MM.1S (cell line): ENCODE results near the gene TKFC.

Source experiments
- EZH2phosphoT487 ChIP-seq: fragments of 300-600 bp; sonication (generic); IDR thresholded peaks from 2 replicates; pipeline ENCODE4 v1.6.1; 2018; ENCODE audit warnings: antibody characterized with exemption, low read length
- TF ChIP-seq, protein P1 (sequence below): fragments of 300-600 bp; sonication (generic); IDR thresholded peaks from 2 replicates; pipeline ENCODE4 v1.5.1; 2016; ENCODE audit warnings: antibody characterized with exemption, low read length, mixed read lengths

DNA sequence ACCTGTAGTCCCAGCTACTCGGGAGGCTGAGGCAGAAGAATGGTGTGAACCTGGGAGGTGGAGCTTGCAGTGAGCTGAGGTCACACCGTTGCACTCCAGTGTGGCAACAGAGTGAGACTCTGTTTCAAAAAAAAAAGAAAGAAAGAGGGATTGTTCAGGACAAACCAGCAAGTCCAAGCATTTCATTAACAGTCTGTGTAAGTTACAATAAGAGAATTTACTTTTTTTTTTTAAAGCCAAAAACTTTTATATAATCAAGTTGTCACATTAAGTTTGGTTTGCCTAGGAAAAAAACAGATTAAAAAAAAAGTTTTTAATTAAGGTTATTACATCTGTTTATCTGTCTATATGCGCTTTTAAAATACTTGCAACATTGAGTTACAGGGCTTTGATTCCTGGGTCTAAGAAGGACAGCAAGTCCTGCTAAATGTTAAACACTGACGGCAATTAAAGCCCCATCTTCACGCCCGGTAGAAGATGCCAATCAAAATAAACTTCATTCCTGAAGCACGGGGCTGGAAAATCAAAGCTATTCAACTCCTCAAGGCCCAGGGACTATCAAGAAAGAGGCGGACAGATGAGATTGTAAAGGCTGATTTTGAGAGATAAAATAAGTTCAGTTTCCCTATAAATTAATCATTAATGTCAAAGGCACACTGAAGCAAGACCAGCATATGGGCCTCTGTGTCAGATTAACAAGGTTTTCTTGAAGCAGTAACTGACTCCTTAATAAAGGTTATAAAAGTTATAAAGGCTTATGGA is 39.8 kb downstream of the TKFC start:
- TF ChIP-seq, protein P1, sequence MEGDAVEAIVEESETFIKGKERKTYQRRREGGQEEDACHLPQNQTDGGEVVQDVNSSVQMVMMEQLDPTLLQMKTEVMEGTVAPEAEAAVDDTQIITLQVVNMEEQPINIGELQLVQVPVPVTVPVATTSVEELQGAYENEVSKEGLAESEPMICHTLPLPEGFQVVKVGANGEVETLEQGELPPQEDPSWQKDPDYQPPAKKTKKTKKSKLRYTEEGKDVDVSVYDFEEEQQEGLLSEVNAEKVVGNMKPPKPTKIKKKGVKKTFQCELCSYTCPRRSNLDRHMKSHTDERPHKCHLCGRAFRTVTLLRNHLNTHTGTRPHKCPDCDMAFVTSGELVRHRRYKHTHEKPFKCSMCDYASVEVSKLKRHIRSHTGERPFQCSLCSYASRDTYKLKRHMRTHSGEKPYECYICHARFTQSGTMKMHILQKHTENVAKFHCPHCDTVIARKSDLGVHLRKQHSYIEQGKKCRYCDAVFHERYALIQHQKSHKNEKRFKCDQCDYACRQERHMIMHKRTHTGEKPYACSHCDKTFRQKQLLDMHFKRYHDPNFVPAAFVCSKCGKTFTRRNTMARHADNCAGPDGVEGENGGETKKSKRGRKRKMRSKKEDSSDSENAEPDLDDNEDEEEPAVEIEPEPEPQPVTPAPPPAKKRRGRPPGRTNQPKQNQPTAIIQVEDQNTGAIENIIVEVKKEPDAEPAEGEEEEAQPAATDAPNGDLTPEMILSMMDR = no peak
- no peak for TF ChIP-seq EZH2phosphoT487
